Skin epidermis (tissue), 12 donors: ENCODE results near the gene XIRP2.

ENCODE experiments used
- H3K27ac ChIP-seq, 21 experiments: fragments of 200-600 bp; sonication (generic) in 11 of 21; one replicate each; pipeline ENCODE4 v1.5.0; 2020; ENCODE audit warnings: mild to moderate bottlenecking in 3 of 21, inconsistent platforms in 2 of 21, moderate library complexity in 2 of 21
- H3K4me3 ChIP-seq, 7 experiments: fragments of 200-600 bp; sonication (generic) in 2 of 7; one replicate each; pipeline ENCODE4 v1.5.0; 2020; ENCODE audit warnings: inconsistent platforms in 2 of 7, mild to moderate bottlenecking in 2 of 7, moderate library complexity in 1 of 7

The XIRP2 gene, protein sequence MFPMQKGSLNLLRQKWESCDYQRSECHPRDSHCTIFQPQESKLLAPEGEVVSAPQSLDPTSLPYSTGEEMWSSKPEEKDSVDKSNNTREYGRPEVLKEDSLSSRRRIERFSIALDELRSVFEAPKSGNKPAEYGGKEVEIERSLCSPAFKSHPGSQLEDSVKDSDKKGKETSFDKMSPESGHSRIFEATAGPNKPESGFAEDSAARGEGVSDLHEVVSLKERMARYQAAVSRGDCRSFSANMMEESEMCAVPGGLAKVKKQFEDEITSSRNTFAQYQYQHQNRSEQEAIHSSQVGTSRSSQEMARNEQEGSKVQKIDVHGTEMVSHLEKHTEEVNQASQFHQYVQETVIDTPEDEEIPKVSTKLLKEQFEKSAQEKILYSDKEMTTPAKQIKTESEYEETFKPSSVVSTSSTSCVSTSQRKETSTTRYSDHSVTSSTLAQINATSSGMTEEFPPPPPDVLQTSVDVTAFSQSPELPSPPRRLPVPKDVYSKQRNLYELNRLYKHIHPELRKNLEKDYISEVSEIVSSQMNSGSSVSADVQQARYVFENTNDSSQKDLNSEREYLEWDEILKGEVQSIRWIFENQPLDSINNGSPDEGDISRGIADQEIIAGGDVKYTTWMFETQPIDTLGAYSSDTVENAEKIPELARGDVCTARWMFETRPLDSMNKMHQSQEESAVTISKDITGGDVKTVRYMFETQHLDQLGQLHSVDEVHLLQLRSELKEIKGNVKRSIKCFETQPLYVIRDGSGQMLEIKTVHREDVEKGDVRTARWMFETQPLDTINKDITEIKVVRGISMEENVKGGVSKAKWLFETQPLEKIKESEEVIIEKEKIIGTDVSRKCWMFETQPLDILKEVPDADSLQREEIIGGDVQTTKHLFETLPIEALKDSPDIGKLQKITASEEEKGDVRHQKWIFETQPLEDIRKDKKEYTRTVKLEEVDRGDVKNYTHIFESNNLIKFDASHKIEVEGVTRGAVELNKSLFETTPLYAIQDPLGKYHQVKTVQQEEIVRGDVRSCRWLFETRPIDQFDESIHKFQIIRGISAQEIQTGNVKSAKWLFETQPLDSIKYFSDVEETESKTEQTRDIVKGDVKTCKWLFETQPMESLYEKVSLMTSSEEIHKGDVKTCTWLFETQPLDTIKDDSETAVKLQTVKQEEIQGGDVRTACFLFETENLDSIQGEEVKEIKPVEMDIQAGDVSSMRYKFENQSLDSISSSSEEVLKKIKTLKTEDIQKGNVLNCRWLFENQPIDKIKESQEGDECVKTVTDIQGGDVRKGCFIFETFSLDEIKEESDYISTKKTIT (N-terminal part only)

DNA sequence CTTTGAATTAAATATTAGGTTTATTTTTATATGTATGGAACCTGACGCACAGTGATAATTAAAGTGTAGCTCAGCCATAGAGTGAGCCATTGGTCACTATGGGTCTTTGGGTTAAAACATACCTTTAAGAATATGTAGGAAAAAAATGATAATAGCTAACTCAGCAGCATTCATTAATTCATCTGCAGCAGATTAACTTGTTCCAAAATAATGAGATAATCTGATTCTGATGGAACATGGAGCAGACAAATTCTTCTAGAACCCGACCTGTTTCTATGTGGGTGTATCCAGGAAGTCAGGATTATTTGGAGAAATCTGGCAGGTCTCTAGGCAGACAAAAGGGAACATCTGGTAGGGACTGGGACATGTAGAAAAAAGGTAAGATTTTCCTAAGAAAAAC lies at the start of gene XIRP2:
XIRP2 (plus strand) TSS at position 301 of the 400 bp plus-strand sequence. CDS start 15,003 bp downstream, outside the sequence.
- H3K4me3 ChIP-seq, result no peak within 1 kb of the TSS
- no peak within 1 kb of the TSS for H3K27ac ChIP-seq

DNA sequence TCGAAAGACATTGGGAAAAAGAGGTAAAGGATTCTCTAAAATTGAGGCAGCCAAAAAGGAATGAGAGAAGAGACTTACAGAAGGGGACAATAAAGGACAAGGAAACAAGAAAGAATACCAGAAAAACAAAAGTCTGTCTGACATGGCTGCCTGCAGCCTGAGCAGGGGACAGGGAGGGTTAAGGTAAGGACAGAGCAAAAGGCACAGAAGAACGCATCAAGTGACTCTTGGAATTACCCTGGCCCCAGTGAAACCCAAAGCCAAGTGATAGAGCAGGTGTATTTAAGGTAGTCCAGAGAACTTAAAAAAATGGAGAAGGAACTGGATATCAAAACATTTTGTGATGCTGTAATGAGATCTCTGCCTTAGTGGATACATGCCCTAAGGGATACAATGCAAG lies 47.1 kb upstream of the XIRP2 start:
- no peak overlapping the region for H3K4me3 ChIP-seq
- H3K27ac ChIP-seq, result no peak overlapping the region

DNA sequence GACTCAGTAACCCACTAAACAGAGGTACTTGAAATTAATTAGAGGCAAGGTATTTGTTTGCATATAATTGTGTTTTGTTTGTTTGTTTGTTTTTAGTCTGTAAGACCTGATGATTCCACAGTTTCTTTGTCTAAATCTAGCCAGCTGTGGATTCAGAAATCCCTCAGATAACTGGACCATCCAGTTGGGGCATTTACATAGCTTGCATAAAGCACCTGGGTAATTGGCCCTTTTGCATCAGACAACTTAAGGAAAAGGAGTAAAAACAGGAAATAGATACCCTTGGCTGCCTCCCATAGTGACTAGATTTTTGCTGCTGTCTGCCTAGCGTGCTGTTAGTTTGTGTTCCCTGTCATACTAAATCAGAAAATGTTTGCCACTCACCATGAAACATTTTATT lies 46.6 kb upstream of the XIRP2 start:
- Histone ChIP-seq H3K27ac (no peak overlapping the region), H3K4me3 (no peak overlapping the region)

DNA sequence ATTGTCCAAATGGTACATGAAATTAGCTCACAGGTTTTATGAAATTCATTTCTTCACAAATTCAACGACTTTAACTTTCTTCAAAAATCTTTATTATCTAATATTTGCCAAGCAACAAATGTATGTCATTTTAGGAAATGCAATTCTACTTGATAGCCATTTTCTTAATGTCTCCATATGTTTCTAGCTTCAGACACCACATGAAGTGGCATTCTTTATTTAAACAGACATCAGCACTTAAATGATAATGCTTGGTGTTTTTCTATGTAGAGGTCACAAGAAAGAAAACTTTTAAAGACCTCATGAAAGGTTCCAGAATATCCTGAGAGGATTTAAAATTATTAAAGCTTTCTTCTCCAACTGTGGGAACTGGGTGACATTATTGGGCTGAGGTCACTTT lies 44.2 kb upstream of the XIRP2 start:
- no peak overlapping the region for H3K27ac ChIP-seq
- no peak overlapping the region for H3K4me3 ChIP-seq

DNA sequence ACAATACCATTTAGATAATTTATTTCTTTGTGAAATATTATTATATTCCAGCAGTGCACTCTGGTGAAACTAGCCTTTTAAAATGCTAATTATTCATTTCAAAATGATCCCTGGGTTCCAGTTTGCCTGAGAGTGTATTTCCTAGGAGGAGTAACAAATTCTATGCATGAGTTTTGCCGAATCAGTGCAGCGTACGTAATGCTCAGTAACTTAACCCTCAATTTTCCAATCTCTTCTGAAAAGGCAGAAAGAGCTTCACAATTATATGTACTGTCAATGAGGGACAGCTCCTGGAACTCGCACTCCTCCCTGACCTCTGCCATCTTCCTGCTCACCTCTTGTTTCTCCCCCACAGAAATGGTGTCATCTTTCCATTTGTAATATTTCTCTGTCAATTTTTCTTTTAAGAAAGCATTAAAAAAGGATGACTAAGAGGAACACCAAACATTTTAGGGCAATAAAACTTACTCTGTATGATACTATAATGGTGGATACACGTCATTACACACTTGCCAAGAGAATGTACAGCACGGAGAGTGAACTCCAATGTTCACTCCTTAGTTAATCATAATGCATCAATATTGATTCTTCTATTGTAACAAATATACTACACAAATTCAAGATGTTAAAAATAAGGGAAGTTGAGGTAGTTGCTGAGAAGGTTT lies 25.7 kb upstream of the XIRP2 start:
- H3K4me3 ChIP-seq, result no peak overlapping the region
- H3K27ac ChIP-seq, result no peak overlapping the region

DNA sequence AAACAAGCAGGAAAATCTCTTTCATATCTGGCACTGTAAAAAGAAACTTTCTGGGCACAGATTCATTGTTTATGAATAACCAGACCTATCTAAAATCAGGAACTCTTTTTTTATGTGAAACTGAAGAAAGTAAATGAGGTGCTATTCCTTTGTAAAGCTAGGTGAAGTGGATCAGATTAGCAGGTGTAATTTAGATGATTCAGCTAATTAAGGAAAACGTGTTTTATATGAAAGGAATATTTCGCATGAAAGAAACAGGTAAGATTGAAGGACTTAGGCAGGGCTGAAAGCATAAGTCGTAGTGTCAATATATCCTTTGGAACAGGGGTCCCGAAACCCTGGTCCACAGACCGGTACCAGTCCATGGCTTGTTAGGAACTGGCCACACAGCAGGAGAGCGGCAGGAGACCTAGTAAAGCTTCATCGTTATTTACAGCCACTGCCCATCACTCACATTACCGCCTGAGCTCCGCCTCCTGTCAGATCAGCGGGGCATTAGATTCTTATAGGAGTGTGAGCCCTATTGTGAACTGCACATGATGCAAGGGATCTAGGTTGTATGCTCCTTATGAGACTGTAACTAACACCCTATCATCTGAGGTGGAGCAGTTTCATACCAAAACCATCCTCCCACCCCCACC lies 20.3 kb upstream of the XIRP2 start:
- no peak overlapping the region for H3K4me3 ChIP-seq
- no peak overlapping the region for H3K27ac ChIP-seq

DNA sequence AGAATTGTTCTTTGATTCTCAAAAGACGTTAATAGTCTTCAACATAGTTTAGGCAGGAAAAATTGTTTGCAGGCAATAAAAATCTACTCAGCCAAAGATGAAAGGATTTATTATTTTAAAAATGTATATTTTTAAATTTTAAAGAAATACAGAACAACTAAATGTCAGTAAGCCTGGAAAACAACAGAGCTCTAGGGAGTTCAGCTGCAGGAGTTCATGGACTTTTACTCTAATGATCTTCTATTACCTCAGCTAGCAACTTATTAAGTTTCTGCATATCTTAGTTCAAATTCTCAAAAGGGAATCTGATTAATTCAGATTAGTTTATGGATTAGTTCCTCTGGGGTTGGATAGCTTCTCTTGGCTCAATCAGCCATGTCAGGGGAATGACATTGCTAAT lies 17.9 kb upstream of the XIRP2 start:
- Histone ChIP-seq H3K27ac (no peak overlapping the region), H3K4me3 (no peak overlapping the region)

DNA sequence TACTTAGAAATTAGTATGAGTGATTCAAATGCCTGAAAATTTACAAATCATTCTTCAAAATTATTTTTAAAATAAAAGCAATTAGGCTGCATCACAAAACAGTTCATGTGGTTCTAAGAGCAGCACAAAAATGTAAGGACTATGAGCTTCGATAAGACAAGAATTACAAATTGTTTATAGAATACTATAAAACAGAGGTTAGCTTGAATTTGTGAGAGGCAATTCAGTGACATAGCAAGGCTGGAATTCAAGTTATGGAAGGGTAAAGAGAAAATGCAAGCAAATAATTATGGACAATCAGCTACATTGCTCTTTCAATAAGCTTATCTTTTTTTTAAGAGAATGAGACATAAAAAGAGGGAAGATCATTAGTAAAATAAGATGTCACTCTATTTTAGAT lies 7.1 kb upstream of the XIRP2 start:
- no peak overlapping the region for H3K4me3 ChIP-seq
- no peak overlapping the region for H3K27ac ChIP-seq

DNA sequence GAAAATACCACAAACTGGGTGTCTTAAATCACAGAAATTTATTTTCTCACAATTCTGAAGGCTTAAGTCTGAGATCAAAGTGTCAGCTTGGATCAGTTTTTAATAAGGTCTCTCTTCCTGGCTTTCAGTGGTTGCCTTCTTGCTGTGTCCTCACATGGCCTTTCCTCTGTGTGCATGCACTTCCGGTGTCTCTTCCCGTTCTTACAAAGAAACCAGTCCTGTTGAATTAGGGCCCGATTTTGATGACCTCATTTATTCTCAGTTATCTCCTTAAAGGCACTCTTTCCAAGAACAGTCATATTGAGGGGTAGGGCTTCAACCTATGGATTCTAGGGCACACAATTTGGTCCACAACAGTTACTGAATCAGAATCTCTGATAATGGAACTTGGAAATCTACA lies 5.4 kb upstream of the XIRP2 start:
- no peak overlapping the region for H3K27ac ChIP-seq
- no peak overlapping the region for H3K4me3 ChIP-seq

DNA sequence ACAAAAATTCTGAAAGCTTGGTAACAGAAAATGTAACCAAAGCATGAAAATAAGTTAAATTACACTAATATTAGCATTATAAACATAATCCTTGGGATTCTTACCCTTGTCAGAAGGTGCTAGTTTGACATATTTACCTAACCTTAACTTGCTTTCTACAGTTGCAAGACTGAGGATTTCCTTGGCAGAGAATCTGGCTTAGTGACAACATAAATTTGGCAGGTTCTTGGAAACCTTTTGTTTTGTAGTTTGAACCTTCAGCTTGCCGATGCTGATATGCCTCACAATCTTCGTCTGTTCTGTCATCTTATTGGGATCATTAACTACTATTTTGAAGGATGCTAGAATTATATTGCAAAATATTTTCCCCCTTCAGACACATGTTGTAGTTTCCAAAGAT lies 3.4 kb downstream of the XIRP2 start:
- Histone ChIP-seq H3K4me3 (no peak overlapping the region), H3K27ac (no peak overlapping the region)

DNA sequence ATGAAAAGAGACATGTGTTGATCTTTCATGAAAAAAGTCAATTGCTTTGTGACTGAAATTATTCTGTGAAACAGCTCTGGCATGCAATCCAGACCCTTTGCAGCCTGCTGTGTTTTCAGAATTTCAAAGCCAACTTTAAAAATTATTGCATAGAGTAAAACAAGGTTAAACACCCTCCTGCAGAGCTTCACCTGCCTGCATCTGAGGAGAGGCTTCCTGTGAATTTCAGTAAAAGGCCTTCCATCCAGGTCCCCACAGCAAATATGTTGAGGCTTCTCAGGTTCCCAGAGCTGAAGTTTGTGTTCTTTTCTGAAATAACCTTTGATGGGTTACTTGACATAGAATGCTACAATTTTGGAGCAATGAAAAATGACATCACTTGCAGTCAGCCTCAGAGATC lies 4.1 kb downstream of the XIRP2 start:
- Histone ChIP-seq H3K27ac (no peak overlapping the region), H3K4me3 (no peak overlapping the region)

DNA sequence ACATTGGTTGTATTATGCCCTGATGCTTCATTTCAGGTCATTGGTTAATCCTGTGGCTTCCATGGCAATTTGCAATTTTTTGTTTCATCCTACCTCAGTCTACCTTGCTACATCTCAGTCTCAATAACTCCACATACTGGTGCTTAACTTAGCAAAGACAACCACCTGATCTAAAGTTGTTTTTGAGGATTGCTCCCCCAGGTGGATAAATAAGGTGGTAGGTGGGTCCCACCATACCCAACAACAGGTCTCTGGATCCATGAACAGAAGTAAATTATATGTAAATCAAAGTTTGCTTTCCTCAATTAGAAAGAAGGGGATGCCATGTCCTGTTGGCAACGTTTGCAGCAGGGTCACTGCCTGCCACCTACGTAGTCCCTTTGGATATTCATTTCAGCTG lies 7.0 kb downstream of the XIRP2 start:
- H3K27ac ChIP-seq, result no peak overlapping the region

DNA sequence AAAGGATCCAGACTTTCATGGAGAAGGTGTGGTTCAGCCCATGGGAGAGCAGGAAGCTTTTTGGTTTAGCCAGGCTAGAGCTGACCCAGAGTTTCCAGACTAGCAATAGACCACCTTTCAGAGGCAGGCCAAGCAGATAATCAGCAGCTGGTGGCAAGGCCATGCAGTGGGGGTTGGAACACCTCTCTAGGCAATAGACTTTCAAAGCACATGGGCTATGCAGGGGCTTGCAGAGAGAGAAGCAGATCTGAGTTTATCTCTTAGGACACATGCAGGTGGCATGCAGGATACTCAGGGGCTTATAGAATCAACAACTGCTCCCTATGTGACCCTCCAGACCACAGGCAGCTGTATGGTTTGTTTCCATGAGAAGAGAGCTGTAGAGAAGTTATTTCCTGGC lies 9.4 kb downstream of the XIRP2 start:
- no peak overlapping the region for H3K4me3 ChIP-seq
- no peak overlapping the region for H3K27ac ChIP-seq

More for the DNA sequence above, 7.0 kb downstream of the XIRP2 start:
- no peak overlapping the region for H3K4me3 ChIP-seq

DNA sequence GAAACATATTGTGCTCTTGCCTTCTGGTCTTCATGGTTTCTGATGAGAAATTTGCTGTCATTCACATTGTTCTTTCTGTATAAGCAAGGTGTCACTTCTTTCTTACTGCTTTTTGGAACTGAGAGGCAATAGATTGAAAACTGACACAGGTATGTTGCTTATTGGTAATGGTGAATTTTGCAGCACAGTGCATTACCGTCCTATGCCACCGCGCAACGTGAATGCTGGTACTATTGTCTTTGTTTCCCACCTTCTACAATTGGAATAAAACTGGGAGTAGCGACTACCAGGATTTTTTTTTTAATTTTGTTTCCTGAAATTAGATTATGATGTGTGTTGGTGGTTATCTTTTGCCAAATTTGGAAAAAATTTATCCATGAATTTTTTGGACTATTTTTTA lies 11.4 kb downstream of the XIRP2 start:
- no peak overlapping the region for H3K4me3 ChIP-seq
- H3K27ac ChIP-seq, result no peak overlapping the region

DNA sequence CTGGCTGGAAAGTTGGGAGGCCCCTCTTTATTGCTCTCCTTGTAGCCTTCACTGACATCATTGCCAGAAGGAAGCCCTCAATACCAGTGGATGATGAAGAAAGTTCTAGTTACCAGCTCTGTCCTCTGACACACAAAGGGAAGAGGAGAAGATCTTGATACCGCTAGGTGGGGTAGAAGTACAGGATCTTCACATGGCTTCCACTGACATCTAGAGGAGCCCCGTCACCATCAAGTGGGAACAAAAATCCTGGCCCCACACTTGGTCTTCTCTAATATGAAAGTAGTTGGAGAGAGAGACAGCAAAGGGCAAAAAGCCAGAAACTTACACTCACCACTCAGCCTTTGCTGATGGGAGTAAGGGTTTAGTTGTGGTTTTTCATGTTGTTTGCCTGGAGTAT lies 12.4 kb downstream of the XIRP2 start:
- no peak overlapping the region for H3K27ac ChIP-seq

DNA sequence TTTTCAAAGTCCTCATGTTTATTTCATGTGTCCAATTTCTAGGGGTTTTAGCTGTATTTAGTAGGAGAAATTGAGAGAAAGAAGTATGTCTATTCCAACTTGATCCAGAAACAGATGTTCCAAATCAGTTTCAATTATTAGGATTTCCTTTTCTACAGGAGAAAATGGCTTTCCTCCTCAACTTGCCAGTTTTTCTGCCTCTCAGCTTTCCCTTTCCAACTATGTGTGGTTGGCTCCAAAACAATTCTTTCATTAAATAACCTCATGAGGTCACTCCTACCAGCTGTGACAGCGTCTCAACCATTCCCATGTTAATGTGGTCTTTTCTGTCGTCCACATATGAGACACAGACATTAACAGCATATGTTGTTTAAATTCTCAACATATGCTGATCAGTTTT lies 13.1 kb downstream of the XIRP2 start:
- no peak overlapping the region for H3K27ac ChIP-seq
- no peak overlapping the region for H3K4me3 ChIP-seq

More for the DNA sequence above, 12.4 kb downstream of the XIRP2 start:
- H3K4me3 ChIP-seq, result no peak overlapping the region

DNA sequence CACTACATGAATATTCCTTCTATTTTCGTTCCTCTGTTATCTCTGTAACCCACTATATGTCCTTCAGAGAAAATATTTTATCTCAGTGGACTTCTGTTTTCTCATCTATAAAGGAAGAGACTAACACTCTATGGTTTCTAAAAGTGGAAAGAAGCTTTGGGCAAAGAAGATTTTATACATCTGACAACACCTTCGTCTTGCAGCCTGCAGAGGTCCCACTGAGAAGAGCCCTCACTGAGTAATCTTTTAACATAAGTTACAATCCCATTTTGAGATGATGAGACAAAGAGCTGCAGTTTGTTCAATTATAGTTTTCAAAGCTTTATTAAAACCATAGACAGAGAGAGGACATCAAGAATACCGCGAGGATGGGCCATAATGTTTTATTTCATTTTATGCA lies 28.7 kb downstream of the XIRP2 start:
- no peak overlapping the region for H3K27ac ChIP-seq

DNA sequence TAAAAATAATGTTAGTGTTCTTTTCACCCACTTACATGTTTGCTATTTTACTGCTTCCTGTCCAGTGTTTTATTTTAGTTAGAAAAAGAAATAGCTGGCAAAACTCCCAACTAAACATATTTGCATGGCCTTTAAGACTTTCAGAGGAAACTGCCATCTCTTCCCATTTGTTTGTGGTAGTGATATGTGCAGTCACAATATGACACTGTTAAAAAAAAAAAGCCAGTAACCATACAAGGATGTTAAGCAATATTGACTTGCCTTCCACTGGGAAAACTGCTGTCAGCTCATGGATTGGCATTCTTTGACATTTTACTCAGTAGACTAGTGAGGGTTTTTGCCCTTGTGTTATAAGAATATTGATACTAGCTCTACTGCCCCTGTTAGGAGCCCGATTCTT lies 29.1 kb downstream of the XIRP2 start:
- Histone ChIP-seq H3K4me3 (no peak overlapping the region), H3K27ac (no peak overlapping the region)

More for the DNA sequence above, 28.7 kb downstream of the XIRP2 start:
- no peak overlapping the region for H3K4me3 ChIP-seq

DNA sequence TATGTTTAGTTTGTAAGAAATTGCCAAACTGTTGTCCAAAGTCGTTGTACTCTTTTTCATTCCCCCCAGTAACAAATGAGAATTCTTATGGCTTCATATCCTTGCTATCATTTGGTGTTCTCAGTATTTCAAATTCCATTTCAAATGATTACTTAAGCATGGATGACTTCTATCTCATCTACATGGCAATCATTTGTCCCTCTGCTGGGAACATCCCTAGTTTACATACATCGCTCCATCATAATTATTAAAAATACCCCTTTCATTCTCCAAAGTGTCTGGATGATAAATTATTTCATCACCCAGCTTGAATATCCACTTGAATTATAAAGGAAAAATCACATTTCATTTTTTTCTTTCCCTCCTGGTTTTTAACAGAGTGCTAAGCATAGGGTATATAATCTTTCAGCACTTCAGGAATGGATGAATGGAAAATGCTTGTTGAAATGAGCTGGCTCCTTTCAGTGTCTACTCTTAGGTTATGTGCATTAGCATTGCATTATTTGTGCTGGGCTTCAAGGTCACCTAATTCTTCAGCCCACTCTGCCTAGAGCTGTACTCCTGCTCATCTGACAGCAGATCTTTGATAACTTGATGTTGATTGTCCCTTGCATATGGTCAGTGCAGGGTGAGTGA lies 33.1 kb downstream of the XIRP2 start:
- Histone ChIP-seq H3K27ac (no peak overlapping the region), H3K4me3 (no peak overlapping the region)
